ENCODE measurements around the gene CPE.
"Not testable (repeated sequence)": the region's sequence is repeated elsewhere in the genome, so short reads cannot be mapped to it uniquely, and the experiment has no call there.

CPE gene

DNA sequence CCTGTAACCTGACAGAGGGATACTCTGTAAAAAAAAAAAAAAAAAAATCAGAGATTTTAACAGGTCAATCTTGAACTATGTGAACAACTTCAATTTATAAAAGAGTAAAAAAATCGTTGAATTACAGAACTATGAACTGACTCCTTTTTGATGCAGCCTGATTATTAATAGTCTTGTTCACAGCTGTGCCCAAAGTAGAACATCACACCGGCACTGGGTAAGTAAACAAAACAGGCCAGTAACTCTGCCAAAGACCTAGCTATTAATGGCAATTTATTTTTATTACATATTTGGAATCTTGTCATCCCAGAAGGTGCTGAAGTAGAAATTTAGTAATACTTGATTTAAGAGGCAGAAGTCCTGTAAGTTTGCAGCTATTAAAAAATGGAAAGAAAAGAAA is 31.4 kb downstream of the CPE start:
- no peak for DNase-seq

- DNase-seq = no peak
Observed at GRCh38 chr4:165415910-165416309, 37.1 kb downstream of the CPE start.

DNA sequence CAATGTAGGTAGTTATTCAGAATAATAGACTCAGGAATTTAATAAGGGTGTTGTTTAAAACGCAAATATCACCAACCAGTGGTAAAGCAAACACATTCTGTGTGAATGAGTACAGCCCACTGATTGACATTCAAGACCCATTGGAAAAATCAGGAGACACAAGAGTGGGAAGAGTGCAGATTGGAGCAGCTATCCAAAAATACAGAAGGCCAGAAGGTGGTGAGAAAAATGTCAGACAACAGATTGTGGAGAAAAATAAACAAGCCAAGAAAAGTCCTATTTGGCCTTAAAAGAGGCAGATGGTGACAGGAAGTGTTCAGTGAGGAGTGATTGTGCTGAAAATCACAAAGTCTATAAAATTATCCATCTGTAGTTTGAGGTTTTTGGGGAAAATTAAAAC is 39.3 kb downstream of the CPE start:
- no peak for DNase-seq

DNA sequence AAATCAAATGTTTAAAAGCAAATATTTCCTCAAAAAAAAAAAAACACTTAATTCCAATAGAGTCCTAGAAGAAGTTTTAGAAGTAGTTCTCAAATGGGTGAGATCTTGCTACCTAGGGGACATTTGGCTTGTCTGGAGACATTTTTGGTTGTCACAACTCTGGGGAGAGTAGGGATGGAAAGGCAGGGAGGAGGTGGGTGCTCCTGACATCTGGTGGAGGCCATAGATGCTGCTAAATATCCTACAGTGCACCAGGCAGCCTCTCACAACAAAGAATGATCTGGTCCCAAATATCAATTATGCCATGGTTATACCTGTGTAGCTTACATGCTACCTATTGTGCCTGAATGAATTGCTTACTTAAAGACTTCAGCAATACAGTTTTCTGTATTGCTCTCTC is 46.8 kb downstream of the CPE start:
- DNase-seq = no peak

DNA sequence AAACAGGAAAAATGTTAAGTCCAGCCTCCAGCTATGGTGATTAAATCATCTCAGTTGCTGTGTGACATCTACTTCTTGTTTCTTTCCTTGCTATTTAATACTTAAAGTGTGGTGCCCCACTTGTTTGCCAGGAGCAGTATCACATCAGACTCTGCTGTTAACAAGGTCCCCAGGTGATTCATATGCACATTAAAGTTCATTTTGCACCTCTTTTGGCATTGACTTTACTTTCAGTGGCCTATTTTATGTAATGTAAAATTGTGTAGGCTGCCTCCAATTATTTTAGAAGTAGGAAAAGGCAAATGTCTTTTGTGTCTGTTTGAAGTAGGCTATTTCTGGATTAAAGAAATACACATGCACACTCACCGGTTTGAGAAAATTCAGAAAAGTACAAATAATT is 47.5 kb downstream of the CPE start:
- no peak for DNase-seq

DNA sequence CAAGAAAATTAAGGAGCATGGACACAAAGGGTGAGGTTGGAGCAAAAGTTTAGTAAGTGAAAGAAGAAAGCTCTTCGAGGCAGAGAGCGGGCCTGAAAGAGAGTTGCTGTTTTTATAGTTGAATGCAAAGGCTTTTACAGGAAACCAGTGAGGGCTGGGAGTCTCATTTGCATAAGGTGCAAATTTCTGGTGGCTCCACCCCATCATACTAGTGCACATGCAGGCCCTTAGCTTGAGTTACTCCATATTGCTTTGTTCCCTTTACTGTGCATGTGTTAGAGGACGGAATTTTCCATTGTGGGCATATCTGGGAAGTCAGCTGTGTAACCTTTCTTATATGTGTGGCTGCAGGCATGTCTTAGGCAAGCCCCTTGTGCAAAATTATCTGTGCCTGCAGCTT is 48.0 kb downstream of the CPE start:
- DNase-seq = no peak

DNA sequence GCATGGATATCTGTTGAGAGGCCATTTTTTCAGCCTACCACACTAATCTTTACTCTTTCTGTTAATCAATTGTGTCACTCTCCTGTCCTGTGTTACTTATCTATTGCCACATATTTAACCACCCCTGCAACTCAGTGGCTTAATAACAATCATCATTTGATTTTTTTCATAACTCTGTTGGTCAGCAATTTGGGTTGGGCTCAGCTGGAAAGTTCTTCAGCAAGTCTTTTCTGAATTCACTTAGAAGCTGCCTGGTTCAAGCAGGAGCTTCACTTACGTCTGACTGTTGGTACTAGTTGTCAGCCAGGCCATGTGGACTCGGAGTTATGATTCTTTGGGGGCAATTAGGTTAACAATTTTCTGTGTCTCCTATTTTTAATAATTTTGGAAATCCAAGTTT is 50.1 kb downstream of the CPE start:
- no peak for DNase-seq

DNA sequence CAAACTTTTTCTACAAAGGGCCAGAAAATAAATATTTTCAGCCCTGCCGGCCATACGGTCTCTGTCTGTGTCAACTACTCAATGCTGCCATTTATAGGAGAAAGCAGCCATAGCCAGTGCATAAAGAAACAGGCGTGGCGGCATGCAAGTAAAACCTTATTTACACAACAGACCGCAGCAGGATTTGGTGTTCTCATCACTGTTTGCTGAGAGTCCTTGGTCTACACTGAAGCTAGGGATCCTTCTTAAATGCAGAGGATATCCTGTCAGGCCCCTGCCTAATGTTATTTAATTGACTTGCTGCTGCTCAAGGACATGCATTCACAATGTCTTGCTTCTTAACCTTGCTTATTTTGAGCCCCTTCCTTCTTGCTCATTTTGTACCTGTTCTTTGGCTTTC is 54.7 kb downstream of the CPE start:
- peak; percentile 15 for DNase-seq

DNA sequence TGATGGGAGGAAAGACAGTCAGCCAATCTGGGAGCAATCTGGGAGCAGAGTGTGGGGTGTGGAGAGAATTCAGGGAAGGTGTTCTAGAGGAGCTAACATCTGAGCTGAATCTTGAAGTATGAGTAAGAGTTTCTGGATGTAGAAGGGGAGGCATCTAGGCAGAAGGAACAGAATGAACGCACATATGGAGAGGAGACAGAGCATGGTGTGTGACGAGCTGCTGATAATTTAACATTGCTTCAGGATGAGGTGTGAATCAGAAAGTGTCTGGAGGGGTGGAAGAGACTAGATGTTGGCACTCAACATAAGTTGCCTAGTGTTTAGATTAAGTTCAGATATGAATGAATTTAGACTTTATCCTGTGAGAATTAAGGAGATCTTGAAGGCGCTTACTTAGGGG is 58.9 kb downstream of the CPE start:
- no peak for DNase-seq

- DNase-seq = no peak
Observed at GRCh38 chr4:165439344-165439743, 60.5 kb downstream of the CPE start.

DNA sequence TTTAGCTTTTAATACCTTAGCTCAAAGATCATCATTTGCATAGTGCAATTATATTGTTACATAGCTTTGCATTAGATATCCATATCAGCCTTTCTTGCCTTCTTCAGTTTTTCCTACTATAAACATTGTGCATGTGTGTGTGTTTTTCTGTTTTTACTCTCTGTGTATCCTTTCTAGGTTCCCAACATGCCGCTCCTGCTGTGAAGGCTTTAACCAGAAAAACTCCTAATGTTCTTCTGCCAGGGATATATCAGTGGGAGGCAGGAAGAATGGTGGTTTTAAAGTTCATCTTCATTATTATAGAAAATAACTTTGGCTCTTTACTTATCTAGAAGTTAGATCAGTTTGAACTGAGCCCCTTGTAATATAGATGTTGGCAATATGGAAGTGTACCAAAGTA is 61.2 kb downstream of the CPE start:
- no peak for DNase-seq

- no peak for DNase-seq
Observed at GRCh38 chr4:165440415-165441158, 61.8 kb downstream of the CPE start.

DNA sequence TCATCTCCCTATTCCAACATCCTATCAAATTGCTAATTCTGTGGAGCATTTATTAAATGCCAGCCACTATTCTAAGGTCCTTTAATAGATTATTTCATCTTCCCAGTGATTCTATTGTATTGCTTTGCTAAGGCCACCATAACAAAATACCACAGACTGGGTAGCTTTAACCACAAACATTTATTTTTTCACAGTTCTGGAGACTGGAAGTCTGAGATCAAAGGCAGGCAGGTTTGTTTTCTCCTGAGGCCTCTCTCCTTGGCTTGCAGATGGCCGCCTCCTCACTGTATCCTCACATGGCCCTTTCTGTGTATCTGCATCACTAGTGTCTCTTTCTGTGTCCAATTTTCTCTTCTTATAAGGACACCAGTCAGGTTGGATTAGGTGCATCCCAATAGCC is 64.5 kb downstream of the CPE start:
- DNase-seq = no peak

DNA sequence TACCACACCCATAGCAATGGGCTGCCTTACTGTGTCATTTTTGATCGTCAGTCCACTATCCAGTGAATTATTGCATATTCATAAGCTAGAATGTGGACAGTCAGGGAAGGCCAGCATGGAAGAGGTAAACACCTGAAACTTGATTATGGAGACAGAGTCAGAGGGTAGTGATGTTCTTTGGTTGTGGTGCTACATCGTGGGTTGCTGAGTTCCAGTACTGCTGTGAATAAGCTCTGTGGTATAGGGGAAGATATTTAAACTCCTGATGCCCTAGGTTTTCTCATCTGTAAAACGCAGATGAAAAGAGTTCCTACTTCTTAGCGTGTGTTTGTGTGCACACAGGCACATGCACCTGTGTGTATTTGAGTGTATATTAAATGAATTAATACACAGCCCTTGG is 69.9 kb downstream of the CPE start:
- no peak for DNase-seq

GRCh38 chr4:165449333-165449732 is 70.5 kb downstream of the CPE start:
- no peak for DNase-seq

DNA sequence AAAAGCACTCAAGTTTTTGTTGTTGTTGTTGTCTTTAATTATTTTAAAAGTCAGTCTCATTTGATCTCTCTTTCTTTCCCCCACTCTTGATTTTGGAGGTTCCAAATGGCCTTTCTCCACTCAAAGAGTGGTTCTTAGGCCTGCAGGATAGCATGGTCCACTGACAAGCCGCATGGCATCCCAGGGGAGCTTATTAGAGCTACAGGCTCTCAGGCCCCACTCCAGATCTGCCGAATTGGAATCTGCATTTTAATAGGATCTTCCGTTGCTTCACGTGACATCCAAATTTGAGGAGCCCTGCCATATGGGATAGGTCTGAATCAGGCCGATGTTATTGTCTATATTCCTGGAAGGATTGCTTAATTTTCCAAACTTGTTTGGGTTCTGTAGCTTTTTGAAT is 72.1 kb downstream of the CPE start:
- DNase-seq = no peak

DNA sequence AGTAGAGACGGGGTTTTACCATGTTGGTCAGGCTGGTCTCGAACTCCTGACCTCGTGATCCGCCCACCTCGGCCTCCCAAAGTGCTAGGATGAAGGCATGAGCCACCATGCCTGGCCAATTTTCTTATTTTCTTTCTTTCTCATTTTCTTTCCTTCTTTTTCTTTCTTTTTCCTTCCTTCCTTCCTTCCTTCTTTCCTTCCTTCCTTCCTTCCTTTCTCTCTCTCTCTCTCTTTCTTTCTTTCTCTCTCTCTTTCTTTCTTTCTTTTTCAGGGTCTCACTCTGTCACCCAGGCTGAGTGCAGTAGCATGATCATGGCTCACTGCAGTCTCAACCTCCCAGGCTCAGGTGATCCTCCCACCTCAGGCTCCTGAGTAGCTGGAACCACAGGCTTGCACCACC is 74.3 kb downstream of the CPE start:
- not testable (repeated sequence) for DNase-seq

GRCh38 chr4:165454426-165454825 is 75.6 kb downstream of the CPE start:
- no peak for DNase-seq

DNA sequence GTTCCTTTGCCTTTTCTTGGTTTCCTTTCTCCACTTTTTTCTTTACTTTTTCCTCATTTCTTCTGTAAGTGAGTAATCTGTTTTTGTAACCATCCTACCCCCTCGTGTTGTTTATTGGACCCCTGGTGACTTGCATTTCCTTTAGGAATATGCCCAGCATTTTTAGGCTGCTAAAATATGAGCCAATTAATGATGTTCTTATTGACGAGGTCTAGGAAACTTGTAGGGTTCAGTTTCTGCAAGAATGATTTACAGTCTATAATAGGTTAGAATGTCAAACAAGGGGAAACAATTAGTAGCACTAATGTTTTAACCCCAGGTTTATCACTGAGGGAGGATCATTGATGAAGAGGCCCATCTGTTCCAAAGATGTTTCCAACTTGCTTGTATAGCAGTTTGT is 79.0 kb downstream of the CPE start:
- no peak for DNase-seq

DNA sequence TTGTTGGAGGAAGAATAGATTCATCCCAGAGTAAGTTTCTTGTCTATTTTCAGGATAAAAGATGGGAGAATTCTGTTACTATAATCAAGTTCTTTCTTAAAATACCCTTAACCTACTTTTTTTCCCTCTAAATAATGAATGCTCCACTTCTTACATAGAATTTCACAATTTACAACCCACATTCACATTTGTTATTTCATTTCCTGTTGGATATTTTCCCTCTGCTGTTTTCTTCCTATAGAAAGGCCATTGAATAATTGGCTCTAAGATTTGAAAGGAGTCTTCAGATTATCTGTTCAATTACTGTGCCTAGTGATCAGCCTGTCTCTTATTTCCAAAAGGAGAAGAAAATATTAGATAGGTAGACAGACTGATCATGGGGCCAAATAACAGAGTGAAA is 79.7 kb downstream of the CPE start:
- no peak for DNase-seq

DNA sequence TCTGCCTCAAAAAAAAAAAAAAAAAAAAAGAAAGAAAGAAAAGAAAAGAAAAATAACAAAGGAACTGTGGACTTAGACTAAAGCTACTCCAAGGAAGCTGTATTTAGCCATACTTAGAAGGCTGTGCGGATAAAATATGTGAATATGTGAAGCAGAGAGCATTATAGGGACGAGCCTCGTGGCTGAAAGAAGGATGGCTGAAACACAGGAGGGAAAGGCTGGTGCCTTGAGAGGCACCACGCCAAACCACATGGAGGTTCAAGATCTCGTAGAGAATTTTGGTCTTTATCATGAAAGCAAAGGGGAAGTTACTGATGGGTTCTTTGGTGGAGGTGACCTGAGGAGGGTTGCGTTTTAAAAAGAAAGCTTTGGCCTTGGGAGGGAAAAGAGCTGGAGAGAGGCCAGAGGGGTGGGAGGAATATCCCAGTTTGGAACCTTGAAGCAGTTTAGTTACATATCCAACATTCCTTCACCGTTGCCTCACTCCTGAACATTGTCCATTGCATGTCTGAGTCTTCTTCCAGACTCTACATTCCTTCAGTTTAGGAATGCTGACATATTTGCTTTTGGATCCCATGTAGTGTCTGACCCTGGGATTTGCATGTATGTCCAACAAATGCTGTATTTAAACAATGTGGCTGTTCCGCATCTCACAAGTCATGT is 82.5 kb downstream of the CPE start:
- no peak for DNase-seq

DNA sequence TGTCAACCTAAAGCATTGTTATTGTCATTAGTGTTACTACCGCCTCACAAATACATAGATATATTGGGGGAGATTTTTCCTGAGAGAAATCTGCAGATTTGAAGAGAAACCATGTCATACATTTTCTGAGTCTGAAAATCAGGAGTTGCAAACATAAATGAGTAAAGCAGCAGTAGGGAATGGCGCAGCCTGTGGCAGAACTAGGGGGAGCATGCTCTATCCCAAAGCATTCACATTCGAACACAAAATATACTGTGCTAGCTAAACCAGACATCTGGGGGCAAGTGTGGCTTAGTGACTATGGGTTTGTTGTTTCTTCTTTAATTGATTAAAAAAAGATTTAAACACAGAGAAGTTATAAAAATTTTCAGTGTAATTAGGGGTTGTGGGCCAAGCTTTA is 83.2 kb downstream of the CPE start:
- no peak for DNase-seq

GRCh38 chr4:165464376-165464775 is 85.6 kb downstream of the CPE start:
- no peak for DNase-seq

DNA sequence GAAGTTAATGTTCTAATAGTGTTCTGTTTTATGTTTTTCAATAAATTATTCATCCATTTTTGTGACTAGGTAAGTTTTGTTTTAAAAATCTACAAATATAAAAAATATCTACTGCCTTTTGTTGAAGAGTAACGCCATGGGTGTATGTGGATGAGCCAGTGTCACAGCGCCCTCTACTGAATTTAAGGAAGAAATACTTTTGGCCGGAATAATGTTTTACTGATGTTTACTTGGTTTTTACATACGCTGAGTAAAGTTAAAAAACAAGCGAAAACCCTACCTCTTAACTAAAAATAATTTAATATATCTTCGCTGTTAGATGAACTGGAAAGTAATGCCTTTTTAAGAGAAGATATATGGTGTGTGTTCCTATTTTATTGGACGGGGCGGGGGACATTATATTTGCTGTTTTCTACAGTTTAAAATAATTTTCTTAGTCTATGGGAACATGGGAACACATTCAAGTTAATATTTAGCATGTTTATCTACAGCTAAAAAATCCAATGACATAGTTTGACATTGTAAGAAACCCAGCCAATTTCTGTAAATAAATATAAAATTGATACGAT is 86.1 kb downstream of the CPE start:
- no peak for DNase-seq

GRCh38 chr4:165470009-165470408 is 91.2 kb downstream of the CPE start:
- DNase-seq = no peak

Data from NCI-H187 treated with DMSO at 0.1 percent for 48 hours (cell line).